Measurements from ENCODE around the gene GAS6.
A peak's percentile ranks its signal among the peaks of the same experiment; 100 is the strongest.
"Not testable (repeated sequence)": the region's sequence is repeated elsewhere in the genome, so short reads cannot be mapped to it uniquely, and the experiment has no call there.

Gene GAS6

DNA sequence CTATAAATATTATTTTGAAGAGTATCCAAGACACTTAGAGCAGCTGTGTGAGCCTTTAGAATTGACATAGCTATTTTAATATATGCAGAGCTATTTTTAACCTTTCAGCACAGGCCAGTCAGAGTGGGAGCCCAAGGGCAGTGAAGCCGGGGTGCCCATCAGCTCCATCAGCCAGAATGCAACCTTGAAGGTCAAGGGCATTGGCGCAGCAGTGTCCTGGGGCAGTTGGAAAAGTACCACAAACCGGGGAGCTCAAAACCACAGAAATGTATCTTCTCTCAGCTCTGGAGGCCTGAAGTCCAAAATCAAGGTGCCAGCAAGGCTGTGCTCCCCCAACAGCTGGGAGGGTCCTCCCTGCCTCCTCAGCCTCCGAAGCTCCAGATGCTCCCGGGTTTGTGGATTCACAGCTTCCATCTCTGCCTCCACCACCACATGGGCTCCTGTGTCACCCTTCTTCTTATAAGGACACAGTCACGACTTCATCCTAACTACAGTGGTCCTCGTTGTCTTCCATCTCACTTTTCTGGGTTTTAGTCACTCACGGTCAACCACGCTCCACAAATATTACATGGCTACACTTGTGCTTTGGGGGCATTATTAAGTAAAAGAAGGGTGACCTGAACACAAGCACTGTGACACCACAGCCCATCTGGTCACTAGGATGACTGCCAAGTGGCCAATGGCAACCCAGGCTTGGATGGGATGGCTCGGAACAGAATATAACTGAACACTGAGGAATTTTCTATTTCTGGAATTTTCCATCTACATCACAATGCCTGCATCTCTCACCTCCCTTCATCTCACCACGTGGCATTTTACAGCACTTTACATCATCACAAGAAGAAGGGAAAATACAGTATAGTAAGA, 15.9 kb upstream of the GAS6 start:
- H3K27ac ChIP-seq (ENCODE audit: low read length) = no peak overlapping the region
- H3K9me3 ChIP-seq (ENCODE audit: control insufficient read depth in 2 of 2, low read length in 2 of 2) = no peaks in the 10 kb centered on the region
- H3K27me3 ChIP-seq (ENCODE audit: control insufficient read depth in 1 of 2, insufficient read depth in 2 of 2, low read length in 2 of 2) = no peaks in the 10 kb centered on the region
- H3K4me3 ChIP-seq (ENCODE audit: low read length in 2 of 2) = no peak overlapping the region
- no peaks in the 10 kb centered on the region for H3K36me3 ChIP-seq (ENCODE audit: control insufficient read depth in 2 of 2, insufficient read depth in 2 of 2, low read length in 2 of 2)
- H3K9ac ChIP-seq (ENCODE audit: low read length in 2 of 2) = no peak overlapping the region
- H3K4me1 ChIP-seq (ENCODE audit: control insufficient read depth, insufficient read depth, low read length) = peaks cover 45% of the 10 kb centered on the region

- Histone ChIP-seq H3K36me3 (ENCODE audit: control insufficient read depth in 2 of 2, insufficient read depth in 2 of 2, low read length in 2 of 2) (no peaks in the 10 kb centered on the region), H3K9ac (ENCODE audit: low read length in 2 of 2) (no peak overlapping the region), H3K4me1 (ENCODE audit: control insufficient read depth, insufficient read depth, low read length) (peaks cover 45% of the 10 kb centered on the region), H3K27ac (ENCODE audit: low read length) (peak overlapping the region; percentile 11), H3K9me3 (ENCODE audit: control insufficient read depth in 2 of 2, low read length in 2 of 2) (no peaks in the 10 kb centered on the region), H3K27me3 (ENCODE audit: control insufficient read depth in 1 of 2, insufficient read depth in 2 of 2, low read length in 2 of 2) (no peaks in the 10 kb centered on the region), H3K4me3 (ENCODE audit: low read length in 2 of 2) (no peak overlapping the region)
These were observed 15.1 kb upstream of the GAS6 start for GRCh38 chr13:113879017-113879416.

DNA sequence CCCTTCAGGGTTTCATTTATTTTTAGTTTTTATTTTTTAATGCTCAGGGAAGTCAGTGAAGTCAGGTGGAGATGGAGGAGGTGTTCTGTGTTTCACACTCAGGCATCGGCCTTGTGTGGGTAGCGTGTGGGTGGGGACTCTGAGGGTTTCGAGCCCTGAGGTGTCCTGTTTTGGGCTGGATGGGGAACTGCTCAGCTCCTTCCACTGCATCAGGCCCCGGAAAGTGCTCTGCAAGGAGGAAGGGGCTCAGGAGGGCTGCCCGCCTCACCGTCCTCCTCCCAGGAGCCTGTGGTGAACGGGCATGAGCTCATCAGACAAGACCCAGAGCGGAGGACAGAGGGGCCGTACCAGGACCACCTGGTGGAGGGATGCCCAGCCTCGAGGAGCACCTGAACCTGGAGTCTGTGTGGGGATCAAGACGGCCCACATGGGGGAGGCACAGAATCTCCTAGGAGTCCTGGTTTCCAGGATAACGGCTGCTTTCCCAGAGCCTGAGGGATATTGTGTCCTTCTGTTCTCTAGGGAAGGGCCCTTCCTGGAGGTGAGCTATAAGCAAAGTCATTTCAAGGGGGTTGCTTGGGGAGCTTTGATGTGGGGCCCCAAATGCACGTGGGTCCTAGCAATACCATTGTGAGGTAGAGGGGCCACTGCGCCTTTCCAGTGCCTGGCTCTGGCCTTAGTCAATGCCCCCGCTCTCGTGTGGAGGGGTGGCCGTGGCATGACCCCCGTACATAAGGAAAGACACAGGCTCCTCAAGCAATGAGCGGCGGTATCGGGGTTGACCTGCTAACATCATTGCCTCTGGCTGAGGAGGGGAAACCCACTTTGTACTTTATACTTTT, 13.5 kb upstream of the GAS6 start:
- Histone ChIP-seq H3K27ac (ENCODE audit: low read length) (no peak overlapping the region), H3K4me3 (ENCODE audit: low read length in 2 of 2) (no peak overlapping the region), H3K9me3 (ENCODE audit: control insufficient read depth in 2 of 2, low read length in 2 of 2) (no peaks in the 10 kb centered on the region), H3K27me3 (ENCODE audit: control insufficient read depth in 1 of 2, insufficient read depth in 2 of 2, low read length in 2 of 2) (no peaks in the 10 kb centered on the region), H3K4me1 (ENCODE audit: control insufficient read depth, insufficient read depth, low read length) (peaks cover 33% of the 10 kb centered on the region), H3K9ac (ENCODE audit: low read length in 2 of 2) (no peak overlapping the region), H3K36me3 (ENCODE audit: control insufficient read depth in 2 of 2, insufficient read depth in 2 of 2, low read length in 2 of 2) (no peaks in the 10 kb centered on the region)

GRCh38 chr13:113876346-113877148, 12.7 kb upstream of the GAS6 start:
- no peak overlapping the region for H3K27ac ChIP-seq (ENCODE audit: low read length)
- H3K27me3 ChIP-seq (ENCODE audit: control insufficient read depth in 1 of 2, insufficient read depth in 2 of 2, low read length in 2 of 2) = no peaks in the 10 kb centered on the region
- H3K9me3 ChIP-seq (ENCODE audit: control insufficient read depth in 2 of 2, low read length in 2 of 2) = no peaks in the 10 kb centered on the region
- H3K9ac ChIP-seq (ENCODE audit: low read length in 2 of 2) = no peak overlapping the region
- no peak overlapping the region for H3K4me3 ChIP-seq (ENCODE audit: low read length in 2 of 2)
- H3K4me1 ChIP-seq (ENCODE audit: control insufficient read depth, insufficient read depth, low read length) = peaks cover 25% of the 10 kb centered on the region
- H3K36me3 ChIP-seq (ENCODE audit: control insufficient read depth in 2 of 2, insufficient read depth in 2 of 2, low read length in 2 of 2) = no peaks in the 10 kb centered on the region

GRCh38 chr13:113875837-113876281, 12.0 kb upstream of the GAS6 start:
- Histone ChIP-seq H3K4me3 (ENCODE audit: low read length in 2 of 2) (no peak overlapping the region), H3K9me3 (ENCODE audit: control insufficient read depth in 2 of 2, low read length in 2 of 2) (no peaks in the 10 kb centered on the region), H3K27ac (ENCODE audit: low read length) (no peak overlapping the region)

DNA sequence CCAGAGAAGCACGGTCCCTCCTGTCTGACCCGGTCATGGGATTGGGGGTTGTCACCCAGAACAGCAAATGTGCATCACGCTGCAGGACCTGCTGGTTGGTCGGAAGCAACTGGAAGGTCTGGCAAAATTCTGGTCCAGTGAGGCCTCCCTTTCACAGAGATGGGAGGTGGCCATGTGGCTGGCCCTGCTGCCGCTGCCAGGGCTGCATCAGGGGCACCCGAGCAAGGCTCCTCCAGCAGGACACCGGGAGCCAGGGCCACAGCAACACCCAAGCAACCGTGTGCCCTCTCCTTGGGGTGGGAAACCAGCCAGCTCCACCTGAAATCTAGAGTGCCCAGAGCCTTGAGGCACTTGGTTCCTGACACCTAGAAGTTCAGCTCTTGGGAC, 11.5 kb upstream of the GAS6 start:
- Histone ChIP-seq H3K4me1 (ENCODE audit: control insufficient read depth, insufficient read depth, low read length) (peaks cover 14% of the 10 kb centered on the region), H3K27ac (ENCODE audit: low read length) (no peak overlapping the region), H3K27me3 (ENCODE audit: control insufficient read depth in 1 of 2, insufficient read depth in 2 of 2, low read length in 2 of 2) (no peaks in the 10 kb centered on the region), H3K9me3 (ENCODE audit: control insufficient read depth in 2 of 2, low read length in 2 of 2) (no peaks in the 10 kb centered on the region), H3K9ac (ENCODE audit: low read length in 2 of 2) (no peak overlapping the region), H3K4me3 (ENCODE audit: low read length in 2 of 2) (no peak overlapping the region), H3K36me3 (ENCODE audit: control insufficient read depth in 2 of 2, insufficient read depth in 2 of 2, low read length in 2 of 2) (no peaks in the 10 kb centered on the region)

More at GRCh38 chr13:113875837-113876281, 12.0 kb upstream of the GAS6 start:
- peaks cover 18% of the 10 kb centered on the region for H3K4me1 ChIP-seq (ENCODE audit: control insufficient read depth, insufficient read depth, low read length)
- H3K27me3 ChIP-seq (ENCODE audit: control insufficient read depth in 1 of 2, insufficient read depth in 2 of 2, low read length in 2 of 2) = no peaks in the 10 kb centered on the region
- H3K9ac ChIP-seq (ENCODE audit: low read length in 2 of 2) = no peak overlapping the region
- no peaks in the 10 kb centered on the region for H3K36me3 ChIP-seq (ENCODE audit: control insufficient read depth in 2 of 2, insufficient read depth in 2 of 2, low read length in 2 of 2)

DNA sequence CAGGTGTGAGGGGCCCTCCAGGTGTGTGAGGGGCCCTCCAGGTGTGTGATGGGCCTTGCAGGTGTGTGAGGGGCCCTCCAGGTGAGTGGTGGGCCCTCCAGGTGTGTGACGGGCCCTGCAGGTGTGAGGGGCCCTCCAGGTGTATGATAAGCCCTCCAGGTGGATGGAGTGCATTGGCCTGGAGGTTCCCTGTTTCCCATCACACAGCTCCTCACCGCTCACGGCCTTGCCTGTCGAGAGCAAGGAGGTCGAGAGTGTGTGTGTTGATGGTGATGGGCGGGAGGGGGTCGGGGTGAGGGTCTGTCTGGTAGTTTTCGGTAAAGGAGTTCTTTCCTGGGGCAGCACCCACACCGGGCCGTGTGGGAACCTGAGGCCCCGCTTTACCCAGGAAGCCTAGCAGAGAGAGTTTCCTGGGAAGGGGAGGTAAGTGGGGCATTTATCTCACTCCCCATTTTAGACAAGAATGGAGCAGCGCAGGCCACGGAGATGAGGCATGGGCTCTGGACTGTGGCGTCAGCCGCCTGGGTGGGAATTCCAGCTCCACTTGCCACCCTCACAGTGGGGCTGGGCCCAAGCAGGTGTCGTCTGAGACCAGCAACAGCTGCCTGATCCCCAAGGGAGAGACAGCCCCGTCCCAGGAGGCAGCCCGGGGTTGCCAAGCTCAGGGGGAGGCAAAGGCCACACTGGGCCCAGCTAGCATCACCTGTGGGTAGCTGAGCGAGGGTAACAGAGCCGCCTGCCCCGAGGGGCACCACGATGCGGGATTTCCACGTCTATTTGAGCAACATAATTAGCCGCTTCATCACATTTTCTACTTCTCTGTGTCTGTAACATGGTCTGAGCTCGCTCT, 10.9 kb upstream of the GAS6 start:
- Histone ChIP-seq H3K27ac (ENCODE audit: low read length) (no peak overlapping the region), H3K36me3 (ENCODE audit: control insufficient read depth in 2 of 2, insufficient read depth in 2 of 2, low read length in 2 of 2) (no peaks in the 10 kb centered on the region), H3K4me1 (ENCODE audit: control insufficient read depth, insufficient read depth, low read length) (peaks cover 11% of the 10 kb centered on the region), H3K9me3 (ENCODE audit: control insufficient read depth in 2 of 2, low read length in 2 of 2) (no peaks in the 10 kb centered on the region), H3K27me3 (ENCODE audit: control insufficient read depth in 1 of 2, insufficient read depth in 2 of 2, low read length in 2 of 2) (no peaks in the 10 kb centered on the region), H3K4me3 (ENCODE audit: low read length in 2 of 2) (no peak overlapping the region), H3K9ac (ENCODE audit: low read length in 2 of 2) (no peak overlapping the region)

DNA sequence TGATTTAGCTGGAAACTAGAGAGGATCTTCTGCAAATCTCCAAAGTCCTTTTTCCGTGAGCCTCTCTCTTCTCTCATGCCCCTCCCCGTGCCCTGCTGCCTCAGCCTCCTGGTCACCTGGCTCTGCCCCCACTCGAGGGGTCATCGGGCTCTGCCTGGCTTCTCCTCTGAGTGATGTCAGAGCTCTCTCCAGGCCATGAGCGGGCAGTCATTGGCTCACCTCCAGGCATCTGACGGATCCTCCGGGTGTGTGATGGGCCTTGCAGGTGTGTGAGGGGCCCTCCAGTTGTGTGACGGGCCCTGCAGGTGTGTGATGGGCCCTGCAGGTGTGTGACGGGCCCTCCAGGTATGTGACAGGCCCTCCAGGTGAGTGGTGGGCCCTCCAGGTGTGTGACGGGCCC, 10.3 kb upstream of the GAS6 start:
- peaks cover 7% of the 10 kb centered on the region for H3K4me1 ChIP-seq (ENCODE audit: control insufficient read depth, insufficient read depth, low read length)
- H3K27me3 ChIP-seq (ENCODE audit: control insufficient read depth in 1 of 2, insufficient read depth in 2 of 2, low read length in 2 of 2) = no peaks in the 10 kb centered on the region
- no peak overlapping the region for H3K9ac ChIP-seq (ENCODE audit: low read length in 2 of 2)
- H3K4me3 ChIP-seq (ENCODE audit: low read length in 2 of 2) = no peak overlapping the region
- no peak overlapping the region for H3K27ac ChIP-seq (ENCODE audit: low read length)
- H3K9me3 ChIP-seq (ENCODE audit: control insufficient read depth in 2 of 2, low read length in 2 of 2) = no peaks in the 10 kb centered on the region
- no peaks in the 10 kb centered on the region for H3K36me3 ChIP-seq (ENCODE audit: control insufficient read depth in 2 of 2, insufficient read depth in 2 of 2, low read length in 2 of 2)

DNA sequence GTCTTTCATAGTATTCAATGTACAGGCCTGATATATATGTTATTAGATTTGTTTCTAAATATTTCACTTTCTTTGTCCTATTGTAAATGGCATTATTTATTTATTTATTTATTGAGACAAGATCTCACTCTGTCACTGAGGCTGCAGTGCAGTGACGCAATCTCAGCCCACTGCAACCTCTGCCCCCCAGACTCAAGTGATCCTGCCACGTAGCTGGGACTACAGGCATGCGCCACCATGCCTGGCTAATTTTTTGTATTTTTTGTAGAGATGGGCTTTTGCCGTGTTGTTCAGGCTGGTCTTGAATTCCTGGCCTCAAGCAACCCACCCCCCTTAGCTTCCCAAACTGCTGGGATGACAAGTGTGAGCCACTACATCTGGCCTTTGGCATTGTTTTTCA, 5.4 kb upstream of the GAS6 start:
- Histone ChIP-seq H3K36me3 (ENCODE audit: control insufficient read depth in 2 of 2, insufficient read depth in 2 of 2, low read length in 2 of 2) (no peaks in the 10 kb centered on the region), H3K4me3 (ENCODE audit: low read length in 2 of 2) (no peak overlapping the region), H3K27ac (ENCODE audit: low read length) (no peak overlapping the region), H3K27me3 (ENCODE audit: control insufficient read depth in 1 of 2, insufficient read depth in 2 of 2, low read length in 2 of 2) (no peaks in the 10 kb centered on the region), H3K4me1 (ENCODE audit: control insufficient read depth, insufficient read depth, low read length) (peaks cover 5% of the 10 kb centered on the region), H3K9ac (ENCODE audit: low read length in 2 of 2) (no peak overlapping the region), H3K9me3 (ENCODE audit: control insufficient read depth in 2 of 2, low read length in 2 of 2) (no peaks in the 10 kb centered on the region)

GRCh38 chr13:113867913-113868312, 4.0 kb upstream of the GAS6 start:
- not testable (repeated sequence) for H3K4me3 ChIP-seq (ENCODE audit: low read length in 2 of 2); H3K27me3 ChIP-seq (ENCODE audit: control insufficient read depth in 1 of 2, insufficient read depth in 2 of 2, low read length in 2 of 2); H3K4me1 ChIP-seq (ENCODE audit: control insufficient read depth, insufficient read depth, low read length); H3K9ac ChIP-seq (ENCODE audit: low read length in 2 of 2); H3K27ac ChIP-seq (ENCODE audit: low read length); H3K9me3 ChIP-seq (ENCODE audit: control insufficient read depth in 2 of 2, low read length in 2 of 2); H3K36me3 ChIP-seq (ENCODE audit: control insufficient read depth in 2 of 2, insufficient read depth in 2 of 2, low read length in 2 of 2)
